Measurements from ENCODE around the gene SPATS2.

SPATS2 gene

GRCh38 chr12:49543914-49544815 is 176.9 kb downstream of the SPATS2 start:
- no peak for DNase-seq

DNA sequence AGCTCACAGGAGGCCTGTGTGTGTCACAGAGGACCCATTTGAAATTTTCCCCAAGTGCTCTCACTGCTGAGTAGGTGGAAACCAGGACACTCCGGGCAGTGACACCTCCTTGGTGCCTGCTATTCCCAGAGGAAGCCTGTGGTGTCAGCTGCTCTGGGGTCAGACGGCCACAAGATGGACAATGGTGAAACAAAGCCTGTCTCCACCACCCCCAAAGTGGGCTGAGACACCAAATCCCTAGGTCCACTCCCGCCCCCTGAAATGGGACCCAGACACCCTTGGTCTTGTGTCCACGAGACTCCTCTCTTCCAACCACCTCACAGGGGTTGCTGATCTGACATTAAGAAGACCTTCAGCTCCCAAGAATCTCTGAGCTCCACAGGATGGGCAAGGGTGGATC is 178.6 kb downstream of the SPATS2 start:
- no peak for DNase-seq

GRCh38 chr12:49546481-49546880 is 179.2 kb downstream of the SPATS2 start:
- DNase-seq = no peak

GRCh38 chr12:49547090-49547690 is 179.9 kb downstream of the SPATS2 start:
- DNase-seq = no peak

DNA sequence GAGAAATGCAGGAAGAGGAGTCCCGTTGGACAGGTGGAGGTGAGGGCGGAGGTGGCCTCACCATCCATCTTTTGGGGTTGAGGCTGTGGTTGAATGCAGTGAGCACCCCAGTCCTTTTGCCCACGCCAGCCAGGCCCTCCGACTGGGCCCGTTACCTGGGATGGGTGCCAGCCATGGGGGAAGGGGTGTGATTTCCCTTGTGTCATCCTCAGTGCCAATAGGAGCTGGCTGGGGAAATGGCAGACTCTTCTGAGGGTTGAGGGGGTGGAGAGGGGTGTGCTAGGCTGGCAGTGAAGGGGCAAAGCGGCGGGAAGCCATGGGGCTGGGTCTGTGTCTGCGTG is 181.2 kb downstream of the SPATS2 start:
- no peak for DNase-seq

DNA sequence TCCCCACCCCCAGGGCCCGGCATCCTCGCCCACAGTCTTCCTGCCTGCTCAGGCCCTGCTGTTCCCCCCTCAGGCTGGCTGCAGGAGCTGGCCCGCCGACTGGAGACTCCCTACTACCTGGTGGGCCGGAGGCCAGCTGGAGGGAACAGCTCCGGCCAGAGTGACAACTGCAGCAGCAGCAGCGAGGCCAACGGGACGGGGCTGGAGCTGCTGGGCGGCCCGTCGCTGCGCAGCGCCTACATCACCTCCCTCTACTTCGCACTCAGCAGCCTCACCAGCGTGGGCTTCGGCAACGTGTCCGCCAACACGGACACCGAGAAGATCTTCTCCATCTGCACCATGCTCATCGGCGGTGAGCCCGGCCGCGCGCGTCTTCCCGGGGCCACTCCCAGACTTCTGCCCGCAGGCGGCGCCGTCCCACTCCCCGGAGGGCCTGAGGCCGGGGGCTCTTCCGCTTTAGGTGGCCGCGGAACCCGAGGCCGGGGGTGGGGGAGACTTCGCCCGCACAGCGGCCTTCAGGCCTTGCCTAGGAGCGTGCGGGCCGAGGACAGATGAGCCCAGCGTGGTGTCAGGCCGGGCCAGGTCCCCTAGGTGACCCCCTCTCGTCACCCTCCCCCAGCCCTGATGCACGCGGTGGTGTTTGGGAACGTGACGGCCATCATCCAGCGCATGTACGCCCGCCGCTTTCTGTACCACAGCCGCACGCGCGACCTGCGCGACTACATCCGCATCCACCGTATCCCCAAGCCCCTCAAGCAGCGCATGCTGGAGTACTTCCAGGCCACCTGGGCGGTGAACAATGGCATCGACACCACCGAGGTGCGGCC is 181.8 kb downstream of the SPATS2 start:
- peak in 1 of 4 experiments; percentile 24 for DNase-seq

GRCh38 chr12:49549735-49550692 is 182.8 kb downstream of the SPATS2 start:
- DNase-seq = no peak

DNA sequence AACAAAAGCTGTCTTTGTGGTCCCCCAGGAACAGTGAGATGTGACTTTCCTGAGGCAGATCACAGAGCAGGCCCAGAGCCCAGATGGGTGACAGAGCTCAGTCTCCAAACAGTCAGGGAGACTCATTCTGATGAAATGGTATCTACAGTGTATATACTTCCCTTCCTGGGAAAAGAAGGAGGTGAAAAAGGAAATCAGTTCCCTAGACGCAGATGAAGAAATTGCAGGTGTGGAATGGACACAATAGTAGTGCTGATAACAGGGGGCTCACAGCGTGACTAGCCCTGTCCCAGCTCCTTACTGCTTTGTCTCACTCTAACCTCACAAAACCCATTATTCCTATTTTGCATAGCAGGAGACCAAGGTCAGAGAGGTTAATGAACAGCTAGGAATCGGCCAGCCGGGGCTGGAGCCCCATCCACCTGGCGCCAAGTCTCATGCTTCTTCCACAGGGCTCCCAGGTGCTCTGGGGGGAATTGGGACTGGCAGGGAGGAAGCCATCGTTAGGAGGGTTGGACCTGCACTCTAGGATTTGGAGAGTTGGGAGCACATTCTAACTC is 183.5 kb downstream of the SPATS2 start:
- DNase-seq = no peak

DNA sequence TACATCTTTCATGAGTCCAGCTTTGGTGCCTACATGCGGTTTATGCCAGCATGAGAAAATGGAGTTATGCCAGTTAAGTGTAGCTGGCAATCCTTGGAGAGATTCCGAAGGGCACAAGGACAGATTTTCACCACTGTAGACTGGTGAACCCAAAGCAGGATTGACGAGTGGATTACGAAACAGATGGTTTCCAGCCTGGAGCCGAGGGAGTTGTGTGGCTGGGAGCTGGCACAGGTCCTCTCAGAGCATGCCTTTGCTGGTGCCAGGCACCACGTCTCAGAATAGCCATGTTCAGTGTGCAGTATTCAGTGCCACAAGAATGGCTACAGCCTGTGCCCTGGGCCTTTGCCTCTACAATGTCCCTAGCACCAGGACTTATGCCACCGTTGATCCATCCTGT is 184.8 kb downstream of the SPATS2 start:
- no peak for DNase-seq

GRCh38 chr12:49552425-49552824 is 185.2 kb downstream of the SPATS2 start:
- no peak for DNase-seq

- no peak for DNase-seq
Observed at GRCh38 chr12:49552899-49553298, 185.6 kb downstream of the SPATS2 start.

DNA sequence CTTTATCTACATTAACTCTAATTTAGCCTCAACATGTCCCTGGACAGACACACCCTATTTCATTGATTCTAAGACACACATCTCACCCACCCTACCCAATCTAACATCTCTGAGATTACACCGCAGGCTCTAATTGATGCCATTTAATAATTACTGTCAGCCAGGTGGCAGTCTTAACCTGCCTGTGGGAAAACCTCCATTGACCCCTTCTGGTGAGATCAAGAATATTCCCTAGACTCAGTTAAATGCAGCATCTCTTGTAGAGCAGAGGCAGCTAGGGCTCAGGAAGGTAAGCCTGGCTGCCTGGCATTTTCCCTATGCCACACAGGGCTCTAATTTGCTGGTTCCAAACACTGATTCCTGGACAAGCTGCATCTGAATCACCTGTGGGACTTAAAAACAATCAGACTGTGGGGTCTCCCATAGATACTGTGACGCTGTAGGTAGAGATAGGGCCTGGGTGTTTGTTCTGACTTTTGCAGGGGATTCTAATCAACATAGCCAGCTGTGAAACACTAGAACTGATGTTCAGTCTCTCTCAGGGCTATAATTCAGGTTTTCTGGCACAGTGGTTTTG is 186.3 kb downstream of the SPATS2 start:
- no peak for DNase-seq

DNA sequence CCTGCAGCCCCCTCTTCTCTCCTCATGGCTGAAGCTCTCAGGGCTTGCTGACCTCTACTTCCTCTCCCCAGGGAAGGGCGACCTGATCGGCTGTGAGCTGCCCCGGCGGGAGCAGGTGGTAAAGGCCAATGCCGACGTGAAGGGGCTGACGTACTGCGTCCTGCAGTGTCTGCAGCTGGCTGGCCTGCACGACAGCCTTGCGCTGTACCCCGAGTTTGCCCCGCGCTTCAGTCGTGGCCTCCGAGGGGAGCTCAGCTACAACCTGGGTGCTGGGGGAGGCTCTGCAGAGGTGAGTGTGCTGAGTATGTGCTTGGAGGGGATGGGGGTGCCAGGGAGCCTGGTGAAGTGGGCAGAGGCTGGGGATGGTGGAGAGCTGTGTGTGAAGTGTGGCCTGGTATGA is 187.0 kb downstream of the SPATS2 start:
- DNase-seq = no peak

DNA sequence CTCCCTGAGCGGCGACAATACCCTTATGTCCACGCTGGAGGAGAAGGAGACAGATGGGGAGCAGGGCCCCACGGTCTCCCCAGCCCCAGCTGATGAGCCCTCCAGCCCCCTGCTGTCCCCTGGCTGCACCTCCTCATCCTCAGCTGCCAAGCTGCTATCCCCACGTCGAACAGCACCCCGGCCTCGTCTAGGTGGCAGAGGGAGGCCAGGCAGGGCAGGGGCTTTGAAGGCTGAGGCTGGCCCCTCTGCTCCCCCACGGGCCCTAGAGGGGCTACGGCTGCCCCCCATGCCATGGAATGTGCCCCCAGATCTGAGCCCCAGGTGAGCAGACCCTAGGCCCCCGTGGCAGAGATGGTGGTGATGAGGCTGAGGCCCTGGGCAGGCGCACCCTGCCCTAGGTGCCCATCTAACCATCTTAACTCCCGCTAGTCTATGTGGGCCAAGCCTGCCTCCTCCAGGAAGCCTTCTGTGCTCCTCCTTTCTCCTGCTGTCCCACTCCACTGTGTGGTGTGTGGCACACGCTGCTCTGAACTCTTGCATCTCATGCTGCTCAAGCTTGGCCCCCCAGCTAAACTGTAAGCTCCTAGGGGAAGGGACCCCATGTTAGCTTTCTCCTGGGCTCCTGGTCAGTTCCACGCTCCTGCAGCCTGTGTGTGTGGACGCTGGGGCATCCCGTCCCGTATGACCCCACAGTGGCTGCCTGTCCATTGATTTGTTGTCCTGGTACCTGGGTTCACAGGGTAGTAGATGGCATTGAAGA is 188.5 kb downstream of the SPATS2 start:
- no peak for DNase-seq

DNA sequence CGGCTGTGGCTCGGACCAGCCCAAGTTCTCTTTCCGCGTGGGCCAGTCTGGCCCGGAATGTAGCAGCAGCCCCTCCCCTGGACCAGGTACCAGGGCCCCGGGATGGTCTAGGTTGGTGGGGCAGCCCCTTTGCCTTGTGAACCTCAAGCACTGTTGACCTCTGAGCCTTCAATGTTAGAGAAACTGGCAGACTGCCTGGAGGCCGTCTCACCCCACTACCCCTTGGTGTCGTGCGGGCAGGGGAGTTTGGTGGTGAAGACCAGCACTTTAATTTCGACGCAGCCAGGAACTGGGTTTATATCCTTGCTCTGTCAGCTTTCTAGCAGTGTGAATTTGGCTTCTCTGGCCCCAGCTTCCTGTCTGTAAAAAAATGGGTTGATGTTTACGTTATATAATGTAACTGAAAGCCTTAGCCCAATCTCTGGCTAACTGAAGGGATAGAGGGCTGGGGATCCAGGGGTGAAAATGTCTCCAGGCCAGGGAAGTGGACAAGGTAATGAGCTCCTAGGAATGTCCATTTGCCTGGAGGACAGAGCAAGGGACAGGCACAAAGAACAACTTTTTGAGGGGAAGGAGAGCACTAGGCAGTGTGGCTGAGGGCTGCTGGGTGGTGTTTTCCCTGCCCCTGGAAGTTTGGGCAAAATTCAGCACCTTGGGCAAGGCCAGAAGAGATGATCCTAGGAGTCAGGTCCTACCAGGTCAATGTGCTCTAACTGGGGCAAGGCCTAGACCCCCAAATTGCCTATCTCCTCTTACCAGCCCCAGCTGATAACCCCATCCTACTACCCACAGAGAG is 189.3 kb downstream of the SPATS2 start:
- DNase-seq = no peak

GRCh38 chr12:49557187-49557916 is 190.1 kb downstream of the SPATS2 start:
- no peak for DNase-seq

DNA sequence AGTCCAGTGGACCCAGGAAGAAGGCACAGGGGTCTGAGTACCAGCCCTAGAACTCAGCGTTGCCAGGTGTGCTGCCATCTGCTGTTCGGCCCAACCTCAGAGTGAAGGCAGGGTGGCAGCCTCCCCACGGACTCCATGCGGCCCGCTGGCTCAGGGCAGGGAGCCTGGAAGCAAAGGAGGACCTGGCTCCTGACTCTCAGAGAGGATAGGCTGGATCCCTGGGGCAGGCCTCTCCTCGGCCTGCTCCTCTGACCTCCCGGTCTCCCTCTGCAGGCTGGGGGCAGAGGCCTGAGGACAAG is 190.6 kb downstream of the SPATS2 start:
- no peak for DNase-seq

DNA sequence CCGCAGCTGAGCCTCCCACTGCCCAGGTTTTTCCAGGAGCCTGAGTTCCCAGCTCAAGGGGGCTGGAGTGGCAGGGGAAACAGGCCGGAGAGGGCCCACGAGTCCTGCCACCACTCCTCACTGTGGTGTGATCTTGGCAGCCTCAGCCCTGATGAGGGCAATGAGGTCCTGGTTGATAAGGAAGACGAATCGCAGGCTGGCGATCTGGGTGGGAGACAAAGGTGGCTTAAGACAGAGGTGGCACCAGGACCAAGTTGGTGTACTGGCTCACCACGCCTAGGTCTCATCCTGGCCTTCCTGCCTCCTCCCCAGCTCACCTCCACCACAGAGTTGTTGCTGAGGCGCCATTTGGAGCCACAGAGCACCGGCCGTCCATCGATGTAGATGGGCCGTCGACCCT is 191.3 kb downstream of the SPATS2 start:
- DNase-seq = no peak

GRCh38 chr12:49559011-49559675 is 191.9 kb downstream of the SPATS2 start:
- DNase-seq = no peak
